Smooth muscle cell (in vitro differentiated cells): Measurements from ENCODE around the gene ZNF135. TPM values are rescaled to one million over a fixed set of nuclear protein-coding genes. Genes with fewer than 3 reads are reported as not detected.

Experiments used
- DNase-seq: peaks from one replicate; lab custom pipeline; 2025; ENCODE audit not compliant: unreplicated experiment; lab: John Stamatoyannopoulos, UW
- H2AFZ ChIP-seq: fragments of 200-600 bp; sonication (generic); 2 replicates; pipeline ENCODE4 v1.6.0; 2016; ENCODE audit warnings: antibody characterized with exemption, low read depth, mild to moderate bottlenecking
- H3F3A ChIP-seq: fragments of 200-600 bp; sonication (generic); 2 replicates; pipeline ENCODE4 v1.6.0; 2017; ENCODE audit warnings: antibody characterized with exemption, low read depth
- H3K27ac ChIP-seq: fragments of 200-600 bp; sonication (generic); 2 replicates; pipeline ENCODE4 v1.5.1; 2016; ENCODE audit warnings: low read depth, mild to moderate bottlenecking
- H3K27me3 ChIP-seq: fragments of 200-600 bp; sonication (generic); 2 replicates; pipeline ENCODE4 v1.6.1; 2016; ENCODE audit warnings: low read depth, mild to moderate bottlenecking
- H3K36me3 ChIP-seq: fragments of 200-600 bp; sonication (generic); 2 replicates; pipeline ENCODE4 v1.5.1; 2016; ENCODE audit warnings: low read depth
- H3K4me1 ChIP-seq: fragments of 200-600 bp; sonication (generic); 2 replicates; pipeline ENCODE4 v1.5.1; 2016; ENCODE audit warnings: low read depth
- H3K4me2 ChIP-seq: fragments of 200-600 bp; sonication (generic); 2 replicates; pipeline ENCODE4 v1.6.0; 2016; ENCODE audit warnings: mild to moderate bottlenecking
- H3K4me3 ChIP-seq: fragments of 200-600 bp; sonication (generic); 2 replicates; pipeline ENCODE4 v1.5.1; 2016; ENCODE audit warnings: mild to moderate bottlenecking
- H3K79me2 ChIP-seq: fragments of 200-600 bp; sonication (generic); 2 replicates; pipeline ENCODE4 v1.6.0; 2016; ENCODE audit warnings: low read depth, mild to moderate bottlenecking
- H3K9ac ChIP-seq: fragments of 200-600 bp; sonication (generic); 2 replicates; pipeline ENCODE4 v1.6.0; 2016; ENCODE audit warnings: low read depth
- H3K9me3 ChIP-seq: fragments of 200-600 bp; sonication (generic); replicated peaks from 2 replicates; pipeline ENCODE4 v1.5.1; 2016; ENCODE audit warnings: low read depth
- H4K20me1 ChIP-seq: fragments of 200-600 bp; sonication (generic); 2 replicates; pipeline ENCODE4 v1.6.0; 2016; ENCODE audit warnings: low read depth
- WGBS: methylation state at CpG from one replicate; pipeline ENCODE4 v1.1.7; 2016; ENCODE audit warnings: low lambda C conversion rate; 5-methylcytosine and 5-hydroxymethylcytosine counted together
- polyA plus RNA-seq: library from polyadenylated mRNA; unstranded; fragments of >200 nt; fragmentation: Nextera tagmentation; extraction: Ambion mirVana; gene quantifications from 2 replicates; pipeline ENCODE4 v1.2.1, GENCODE V29; 2016
- total RNA-seq: library from RNA; depleted of rRNA; stranded (reverse); fragments of >200 nt; gene quantifications from 2 replicates; pipeline ENCODE4 v1.2.3, GENCODE V29; 2014
- TF ChIP-seq, protein P1 (sequence below): fragments of 200-600 bp; sonication (generic); IDR thresholded peaks from 2 replicates; pipeline ENCODE4 v1.5.1; 2017; ENCODE audit warnings: borderline replicate concordance, mild to moderate bottlenecking, antibody characterized with exemption; ENCODE audit not compliant: insufficient read depth, poor library complexity, severe bottlenecking

ZNF135 gene
- total and polyA plus RNA-seq, 2 experiments from 2014 or later: 3.2 to 3.7 TPM

DNA sequence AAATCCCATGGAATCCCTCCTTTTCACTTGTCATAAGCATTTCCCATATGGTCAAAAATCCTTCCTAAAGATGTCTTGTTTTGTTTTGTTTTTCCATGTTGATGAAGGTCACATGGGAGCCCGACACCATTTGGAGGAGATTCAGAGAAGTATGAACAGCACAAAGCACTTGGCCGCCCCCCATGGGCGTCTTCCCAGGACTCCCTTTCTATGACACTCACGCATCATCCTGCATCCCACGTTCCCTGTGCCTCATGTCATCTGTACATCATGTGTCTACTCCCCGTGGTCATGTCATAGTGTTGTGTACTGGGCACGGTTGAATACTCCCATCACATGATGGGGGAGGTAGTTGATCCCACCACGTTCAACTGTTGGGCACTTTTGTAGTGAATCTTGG is 23.2 kb upstream of the ZNF135 start:
- Histone ChIP-seq H3K9me3 (no peaks in the 10 kb centered on the region), H3K9ac (no peak overlapping the region), H3K27me3 (no peaks in the 10 kb centered on the region), H3K27ac (no peak overlapping the region), H2AFZ (no peak overlapping the region), H3K4me2 (no peak overlapping the region), H3K36me3 (no peaks in the 10 kb centered on the region), H3K4me3 (no peak overlapping the region), H3K4me1 (no peaks in the 10 kb centered on the region), H3K79me2 (no peaks in the 10 kb centered on the region), H4K20me1 (no peaks in the 10 kb centered on the region), H3F3A (no peaks in the 10 kb centered on the region)
- WGBS: 78% methylated on average over 8 of the region's 8 CpGs
- TF ChIP-seq, protein P1, sequence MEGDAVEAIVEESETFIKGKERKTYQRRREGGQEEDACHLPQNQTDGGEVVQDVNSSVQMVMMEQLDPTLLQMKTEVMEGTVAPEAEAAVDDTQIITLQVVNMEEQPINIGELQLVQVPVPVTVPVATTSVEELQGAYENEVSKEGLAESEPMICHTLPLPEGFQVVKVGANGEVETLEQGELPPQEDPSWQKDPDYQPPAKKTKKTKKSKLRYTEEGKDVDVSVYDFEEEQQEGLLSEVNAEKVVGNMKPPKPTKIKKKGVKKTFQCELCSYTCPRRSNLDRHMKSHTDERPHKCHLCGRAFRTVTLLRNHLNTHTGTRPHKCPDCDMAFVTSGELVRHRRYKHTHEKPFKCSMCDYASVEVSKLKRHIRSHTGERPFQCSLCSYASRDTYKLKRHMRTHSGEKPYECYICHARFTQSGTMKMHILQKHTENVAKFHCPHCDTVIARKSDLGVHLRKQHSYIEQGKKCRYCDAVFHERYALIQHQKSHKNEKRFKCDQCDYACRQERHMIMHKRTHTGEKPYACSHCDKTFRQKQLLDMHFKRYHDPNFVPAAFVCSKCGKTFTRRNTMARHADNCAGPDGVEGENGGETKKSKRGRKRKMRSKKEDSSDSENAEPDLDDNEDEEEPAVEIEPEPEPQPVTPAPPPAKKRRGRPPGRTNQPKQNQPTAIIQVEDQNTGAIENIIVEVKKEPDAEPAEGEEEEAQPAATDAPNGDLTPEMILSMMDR: no peak
- no peak for DNase-seq

DNA sequence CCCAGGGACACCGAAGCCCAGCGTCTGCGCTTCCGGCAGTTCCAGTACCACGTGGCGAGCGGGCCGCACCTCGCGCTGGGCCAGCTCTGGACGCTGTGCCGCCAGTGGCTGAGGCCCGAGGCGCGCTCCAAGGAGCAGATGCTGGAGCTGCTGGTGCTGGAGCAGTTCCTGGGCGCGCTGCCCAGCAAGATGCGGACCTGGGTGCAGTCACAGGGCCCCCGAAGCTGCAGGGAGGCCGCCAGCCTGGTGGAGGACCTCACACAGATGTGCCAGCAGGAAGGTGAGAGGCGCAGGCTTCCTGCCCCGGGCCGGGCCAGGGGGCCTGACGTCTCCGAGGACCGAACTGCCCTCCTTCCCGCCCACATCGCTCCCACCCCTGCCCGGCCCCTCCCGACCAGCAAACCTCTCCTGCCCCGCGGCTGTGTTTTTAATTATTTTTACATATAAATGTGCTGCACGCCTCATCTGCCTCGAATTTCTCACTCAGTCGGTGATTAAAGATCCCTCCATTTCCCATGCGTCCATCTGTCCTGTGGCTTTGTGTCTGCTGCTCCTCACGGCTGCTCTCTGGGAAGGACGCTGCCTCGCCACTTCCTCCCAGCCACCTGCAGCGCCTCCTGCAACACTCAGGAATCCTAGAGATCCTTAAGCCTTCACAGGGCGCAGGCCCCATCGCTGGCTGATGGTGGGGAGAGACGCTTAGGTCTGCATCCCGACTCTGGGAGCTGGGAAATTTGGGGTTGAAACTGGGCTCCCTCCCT is 21.0 kb upstream of the ZNF135 start:
- H2AFZ ChIP-seq: no peak overlapping the region
- H3F3A ChIP-seq: no peaks in the 10 kb centered on the region
- H3K4me3 ChIP-seq: no peak overlapping the region
- no peak overlapping the region for H3K4me2 ChIP-seq
- H3K36me3 ChIP-seq: no peaks in the 10 kb centered on the region
- H3K79me2 ChIP-seq: no peaks in the 10 kb centered on the region
- H3K27ac ChIP-seq: no peak overlapping the region
- WGBS: 63% methylated on average over 38 of the region's 44 CpGs
- H3K27me3 ChIP-seq: no peaks in the 10 kb centered on the region
- H3K9ac ChIP-seq: no peak overlapping the region
- no peaks in the 10 kb centered on the region for H3K9me3 ChIP-seq
- no peaks in the 10 kb centered on the region for H4K20me1 ChIP-seq
- no peak for DNase-seq
- H3K4me1 ChIP-seq: no peaks in the 10 kb centered on the region
- TF ChIP-seq, protein P1: no peak

DNA sequence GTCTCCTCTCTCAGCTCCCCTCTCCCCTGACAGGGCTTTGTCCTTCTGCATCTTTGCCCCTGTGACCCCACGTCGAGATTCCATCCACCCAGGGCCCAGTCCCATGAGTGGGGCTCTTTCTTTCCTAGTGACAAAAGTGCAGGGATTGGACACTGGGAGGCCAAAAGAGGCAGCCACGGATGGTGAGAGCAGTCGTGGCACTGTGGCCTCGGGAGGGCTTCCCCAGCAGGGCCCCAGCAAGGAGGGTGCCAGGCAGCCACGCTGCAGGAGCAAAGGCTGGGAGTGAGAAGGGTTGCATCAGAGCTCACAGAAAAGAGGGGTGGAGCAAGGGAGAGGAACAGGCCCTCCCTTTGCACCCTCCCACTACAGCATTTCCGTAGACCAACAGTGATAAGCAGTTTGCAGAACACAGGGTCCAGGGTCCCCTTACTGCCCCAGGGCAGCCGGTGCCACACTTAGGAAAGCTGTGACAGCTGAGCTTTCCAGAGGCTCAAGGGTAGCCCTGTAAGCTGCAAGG is 20.3 kb upstream of the ZNF135 start:
- WGBS: 54% methylated on average over 8 of the region's 8 CpGs
- no peak overlapping the region for H3K4me3 ChIP-seq
- H2AFZ ChIP-seq: no peak overlapping the region
- no peaks in the 10 kb centered on the region for H3K36me3 ChIP-seq
- no peaks in the 10 kb centered on the region for H3K79me2 ChIP-seq
- DNase-seq: no peak
- H3K27ac ChIP-seq: no peak overlapping the region
- no peaks in the 10 kb centered on the region for H3K9me3 ChIP-seq
- no peaks in the 10 kb centered on the region for H3F3A ChIP-seq
- no peaks in the 10 kb centered on the region for H3K4me1 ChIP-seq
- no peak overlapping the region for H3K9ac ChIP-seq
- TF ChIP-seq, protein P1: no peak
- no peak overlapping the region for H3K4me2 ChIP-seq
- H3K27me3 ChIP-seq: no peaks in the 10 kb centered on the region
- no peaks in the 10 kb centered on the region for H4K20me1 ChIP-seq
